SK-N-SH treated with all-trans-retinoic acid at 6 μM for 48 hours (cell line): ENCODE data around the gene PRMT2.

Experiments used
- ATAC-seq: fragments of 200-7000 bp; cut with Tn5 transposase; 3 replicates; pipeline ENCODE4 v1.9.1; 2020; ENCODE audit warnings: mild to moderate bottlenecking, moderate library complexity
- ARNTL ChIP-seq: fragments of 450-650 bp; formaldehyde crosslinking; IDR thresholded peaks from 2 replicates; pipeline ENCODE4 v1.5.0; 2020; ENCODE audit warnings: low read depth, mild to moderate bottlenecking, moderate library complexity, borderline replicate concordance
- BACH2 ChIP-seq: fragments of 250-450 bp; sonication (Bioruptor Pico); IDR thresholded peaks from 2 replicates; pipeline ENCODE4 v1.9.0; 2021; ENCODE audit warnings: mild to moderate bottlenecking, borderline replicate concordance
- CREB5 ChIP-seq: fragments of 250-450 bp; sonication (Bioruptor Pico); IDR thresholded peaks from 2 replicates; pipeline ENCODE4 v1.5.1; 2020; ENCODE audit warnings: low read depth, mild to moderate bottlenecking, moderate library complexity
- CSDC2 ChIP-seq: fragments of 250-450 bp; sonication (Bioruptor Pico); IDR thresholded peaks from 2 replicates; pipeline ENCODE4 v1.5.0; 2020; ENCODE audit warnings: mild to moderate bottlenecking, moderate library complexity
- GLIS3 ChIP-seq: fragments of 250-450 bp; sonication (Bioruptor Pico); IDR thresholded peaks from 2 replicates; pipeline ENCODE4 v1.5.0; 2020; ENCODE audit warnings: mild to moderate bottlenecking, moderate library complexity
- ISL1 ChIP-seq: fragments of 250-450 bp; sonication (Bioruptor Pico); IDR thresholded peaks from 2 replicates; pipeline ENCODE4 v2.1.2; 2022; ENCODE audit warnings: mild to moderate bottlenecking, moderate library complexity
- OSR1 ChIP-seq: fragments of 250-450 bp; sonication (Bioruptor Pico); IDR thresholded peaks from 2 replicates; pipeline ENCODE4 v1.8.0; 2022; ENCODE audit warnings: moderate library complexity, mild to moderate bottlenecking, inconsistent platforms
- PATZ1 ChIP-seq: fragments of 250-450 bp; sonication (Bioruptor Pico); IDR thresholded peaks from 2 replicates; pipeline ENCODE4 v1.8.0; 2020; ENCODE audit warnings: mild to moderate bottlenecking, moderate library complexity, borderline replicate concordance
- POU6F1 ChIP-seq: fragments of 250-450 bp; sonication (Bioruptor Pico); IDR thresholded peaks from 2 replicates; pipeline ENCODE4 v1.8.0; 2021; ENCODE audit warnings: low read depth, mild to moderate bottlenecking, moderate library complexity, borderline replicate concordance
- RARB ChIP-seq: fragments of 250-450 bp; sonication (Bioruptor Pico); IDR thresholded peaks from 2 replicates; pipeline ENCODE4 v1.8.0; 2021; ENCODE audit warnings: mild to moderate bottlenecking, moderate library complexity
- SNAI2 ChIP-seq: fragments of 250-450 bp; sonication (Bioruptor Pico); IDR thresholded peaks from 2 replicates; pipeline ENCODE4 v1.5.0; 2020; ENCODE audit warnings: mild to moderate bottlenecking, moderate library complexity
- TCF4 ChIP-seq: fragments of 250-450 bp; sonication (Bioruptor Pico); IDR thresholded peaks from 2 replicates; pipeline ENCODE4 v1.8.0; 2021; ENCODE audit warnings: mild to moderate bottlenecking, moderate library complexity, borderline replicate concordance
- TOX ChIP-seq: fragments of 250-450 bp; sonication (Bioruptor Pico); IDR thresholded peaks from 2 replicates; pipeline ENCODE4 v1.8.0; 2021; ENCODE audit warnings: mild to moderate bottlenecking, moderate library complexity, borderline replicate concordance
- ZC3H10 ChIP-seq: fragments of 250-450 bp; sonication (Bioruptor Pico); IDR thresholded peaks from 2 replicates; pipeline ENCODE4 v1.5.1; 2021; ENCODE audit warnings: mild to moderate bottlenecking, moderate library complexity
- ZFP3 ChIP-seq: fragments of 250-450 bp; sonication (Bioruptor Pico); IDR thresholded peaks from 2 replicates; pipeline ENCODE4 v1.5.0; 2020; ENCODE audit warnings: mild to moderate bottlenecking, moderate library complexity
- ZFP30 ChIP-seq: fragments of 450-650 bp; formaldehyde crosslinking; IDR thresholded peaks from 2 replicates; pipeline ENCODE4 v1.5.0; 2022; ENCODE audit warnings: mild to moderate bottlenecking, moderate library complexity
- ZNF565 ChIP-seq: fragments of 450-650 bp; formaldehyde crosslinking; conservative IDR thresholded peaks from 2 replicates; pipeline ENCODE4 v1.5.0; 2020; ENCODE audit warnings: low read depth, mild to moderate bottlenecking, moderate library complexity
- ZNF70 ChIP-seq: fragments of 450-650 bp; formaldehyde crosslinking; IDR thresholded peaks from 2 replicates; pipeline ENCODE4 v1.5.0; 2020; ENCODE audit warnings: mild to moderate bottlenecking, moderate library complexity
- ZNF8 ChIP-seq: fragments of 450-650 bp; formaldehyde crosslinking; IDR thresholded peaks from 2 replicates; pipeline ENCODE4 v1.5.0; 2020; ENCODE audit warnings: mild to moderate bottlenecking, moderate library complexity
- TF ChIP-seq, protein P1 (sequence below): fragments of 250-450 bp; sonication (Bioruptor Pico); IDR thresholded peaks from 2 replicates; pipeline ENCODE4 v1.5.0; 2020; ENCODE audit warnings: mild to moderate bottlenecking, moderate library complexity

PRMT2 gene

GRCh38 chr21:46625759-46626158 lies 9.7 kb upstream of the PRMT2 start:
- TF ChIP-seq OSR1 (CRISPR knock-in tag) (no peak), POU6F1 (CRISPR knock-in tag) (no peak), ISL1 (CRISPR knock-in tag) (no peak), GLIS3 (no peak), TCF4 (no peak), PATZ1 (CRISPR knock-in tag) (no peak), RARB (no peak), ZNF8 (no peak), TOX (CRISPR knock-in tag) (no peak), CREB5 (CRISPR knock-in tag) (no peak), ZFP30 (CRISPR knock-in tag) (no peak), BACH2 (CRISPR knock-in tag) (no peak)
- TF ChIP-seq, protein P1, sequence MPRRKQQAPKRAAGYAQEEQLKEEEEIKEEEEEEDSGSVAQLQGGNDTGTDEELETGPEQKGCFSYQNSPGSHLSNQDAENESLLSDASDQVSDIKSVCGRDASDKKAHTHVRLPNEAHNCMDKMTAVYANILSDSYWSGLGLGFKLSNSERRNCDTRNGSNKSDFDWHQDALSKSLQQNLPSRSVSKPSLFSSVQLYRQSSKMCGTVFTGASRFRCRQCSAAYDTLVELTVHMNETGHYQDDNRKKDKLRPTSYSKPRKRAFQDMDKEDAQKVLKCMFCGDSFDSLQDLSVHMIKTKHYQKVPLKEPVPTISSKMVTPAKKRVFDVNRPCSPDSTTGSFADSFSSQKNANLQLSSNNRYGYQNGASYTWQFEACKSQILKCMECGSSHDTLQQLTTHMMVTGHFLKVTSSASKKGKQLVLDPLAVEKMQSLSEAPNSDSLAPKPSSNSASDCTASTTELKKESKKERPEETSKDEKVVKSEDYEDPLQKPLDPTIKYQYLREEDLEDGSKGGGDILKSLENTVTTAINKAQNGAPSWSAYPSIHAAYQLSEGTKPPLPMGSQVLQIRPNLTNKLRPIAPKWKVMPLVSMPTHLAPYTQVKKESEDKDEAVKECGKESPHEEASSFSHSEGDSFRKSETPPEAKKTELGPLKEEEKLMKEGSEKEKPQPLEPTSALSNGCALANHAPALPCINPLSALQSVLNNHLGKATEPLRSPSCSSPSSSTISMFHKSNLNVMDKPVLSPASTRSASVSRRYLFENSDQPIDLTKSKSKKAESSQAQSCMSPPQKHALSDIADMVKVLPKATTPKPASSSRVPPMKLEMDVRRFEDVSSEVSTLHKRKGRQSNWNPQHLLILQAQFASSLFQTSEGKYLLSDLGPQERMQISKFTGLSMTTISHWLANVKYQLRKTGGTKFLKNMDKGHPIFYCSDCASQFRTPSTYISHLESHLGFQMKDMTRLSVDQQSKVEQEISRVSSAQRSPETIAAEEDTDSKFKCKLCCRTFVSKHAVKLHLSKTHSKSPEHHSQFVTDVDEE (CRISPR knock-in tag) = no peak
- ATAC-seq = no peak

DNA sequence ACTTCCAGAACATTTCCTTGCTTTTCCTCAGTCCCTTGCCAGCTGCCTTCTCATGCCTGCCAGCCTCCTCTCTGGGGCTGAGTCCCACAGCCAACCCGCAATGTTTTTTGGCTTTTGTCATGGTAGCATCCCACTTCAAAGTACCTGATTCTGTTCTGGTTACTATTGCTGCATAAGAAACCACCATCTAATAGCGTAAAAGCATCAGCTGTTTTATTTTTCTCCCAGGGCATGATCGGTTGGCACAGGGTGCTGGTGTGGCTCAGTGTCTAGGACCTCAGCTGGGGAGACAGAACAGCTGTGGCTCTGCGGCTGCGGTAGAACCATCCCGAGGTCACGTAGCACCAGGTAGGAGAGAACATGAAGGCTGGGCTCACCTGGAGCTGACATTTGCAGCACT lies 8.9 kb upstream of the PRMT2 start:
- no peak for ATAC-seq
- TF ChIP-seq ZNF70 = no peak
- TF ChIP-seq SNAI2 = no peak
- no peak for TF ChIP-seq ARNTL (CRISPR knock-in tag)
- no peak for TF ChIP-seq CREB5 (CRISPR knock-in tag)
- no peak for TF ChIP-seq CSDC2
- no peak for TF ChIP-seq BACH2 (CRISPR knock-in tag)
- TF ChIP-seq ZFP3 (CRISPR knock-in tag) = no peak
- no peak for TF ChIP-seq ZC3H10 (CRISPR knock-in tag)
- TF ChIP-seq RARB = no peak
- TF ChIP-seq ISL1 (CRISPR knock-in tag) = no peak
- TF ChIP-seq OSR1 (CRISPR knock-in tag) = no peak
- TF ChIP-seq ZNF565 (CRISPR knock-in tag) = no peak
- TF ChIP-seq, protein P1 (CRISPR knock-in tag) = no peak
- no peak for TF ChIP-seq TOX (CRISPR knock-in tag)
- TF ChIP-seq TCF4 = no peak
